Tibial nerve (tissue), 4 donors: ENCODE results near the gene CTRB1. TPM values are rescaled to one million over a fixed set of nuclear protein-coding genes. Genes with fewer than 3 reads are reported as not detected.

Experiments
- DNase-seq, 2 donors: peaks; one replicate each; pipeline ENCODE4 v3.0.0-alpha.2; 2019; ENCODE audit warnings: low spot score in 2 of 2
- H3K27ac ChIP-seq, 4 donors: fragments of 200-600 bp; sonication (generic) in 3 of 4; one replicate each; pipeline ENCODE4 v1.5.1; 2017 to 2019; ENCODE audit warnings: mild to moderate bottlenecking in 1 of 4
- H3K27me3 ChIP-seq, 2 donors: fragments of 200-600 bp; sonication (generic) in 1 of 2; one replicate each; pipeline versions ENCODE4 v1.5.1 to v1.6.0; 2017 to 2019
- H3K36me3 ChIP-seq, 3 donors: fragments of 200-600 bp; sonication (generic); one replicate each; pipeline ENCODE4 v1.5.1; 2018 to 2019
- H3K4me1 ChIP-seq, 4 donors: fragments of 200-600 bp; sonication (generic) in 3 of 4; one replicate each; pipeline ENCODE4 v1.5.1; 2017 to 2019
- H3K4me3 ChIP-seq, 4 donors: fragments of 200-600 bp; sonication (generic) in 3 of 4; one replicate each; pipeline ENCODE4 v1.5.1; 2017 to 2019; ENCODE audit warnings: mild to moderate bottlenecking in 1 of 4, moderate library complexity in 1 of 4
- H3K9me3 ChIP-seq, 4 donors: fragments of 200-600 bp; sonication (generic) in 3 of 4; one replicate each; pipeline ENCODE4 v1.5.1; 2017 to 2019
- CTCF ChIP-seq, 5 experiments: fragments of 200-600 bp in 3 of 5; fragments of 450-650 bp in 2 of 5; sonication (generic) in 3 of 5; IDR thresholded peaks; one replicate each; pipeline ENCODE4 v1.5.1; 2016 to 2019; ENCODE audit warnings: antibody characterized with exemption in 5 of 5, mild to moderate bottlenecking in 3 of 5, moderate library complexity in 2 of 5
- EP300 ChIP-seq, 2 donors: sonication (generic); formaldehyde crosslinking; IDR thresholded peaks; one replicate each; pipeline ENCODE4 v1.6.1; 2017; ENCODE audit warnings: antibody characterized with exemption in 2 of 2, mild to moderate bottlenecking in 1 of 2
- POLR2A ChIP-seq, 2 donors: fragments of 450-650 bp; IDR thresholded peaks; one replicate each; pipeline ENCODE4 v1.6.1; 2017; ENCODE audit warnings: antibody characterized with exemption in 2 of 2, mild to moderate bottlenecking in 2 of 2, moderate library complexity in 2 of 2
- WGBS, 2 donors: methylation state at CpG; one replicate each; pipeline ENCODE4 v1.1.5; 2018; 5-methylcytosine and 5-hydroxymethylcytosine counted together
- total RNA-seq, 4 donors: library from RNA; depleted of rRNA; stranded (reverse); fragments of >200 nt; gene quantifications; one replicate each; pipeline ENCODE4 v1.1.0, GENCODE V29; 2016

The CTRB1 gene
- total RNA-seq, 4 donors from 2014 or later: 0.59 to 24.3 (median 1.2) TPM

GRCh38 chr16:75193265-75193650 lies 25.5 kb upstream of the CTRB1 start:
- 88 to 90% methylated on average over 4 of the region's 4 CpGs for WGBS, 2 donors

GRCh38 chr16:75193730-75194444 lies 24.9 kb upstream of the CTRB1 start:
- no peak overlapping the region for H3K27ac ChIP-seq
- H3K4me3 ChIP-seq: no peak overlapping the region
- H3K36me3 ChIP-seq: no peaks in the 10 kb centered on the region
- no peak for DNase-seq
- TF ChIP-seq CTCF (IDR thresholded peaks at IDR 0.05): no peak
- TF ChIP-seq POLR2A (IDR thresholded peaks at IDR 0.05): no peak
- TF ChIP-seq EP300 (IDR thresholded peaks at IDR 0.05): no peak
- peaks cover 0 to 29% of the 10 kb centered on the region in 2 donors for H3K27me3 ChIP-seq
- no peaks in the 10 kb centered on the region for H3K9me3 ChIP-seq
- 65 to 72% methylated on average over 10 of the region's 10 CpGs for WGBS, 2 donors
- H3K4me1 ChIP-seq: peaks cover 0 to 6% (median 0%) of the 10 kb centered on the region in 4 donors

More at GRCh38 chr16:75193265-75193650, 25.5 kb upstream of the CTRB1 start:
- DNase-seq: no peak
- no peak overlapping the region for H3K27ac ChIP-seq
- no peak overlapping the region for H3K4me3 ChIP-seq
- peaks cover 0 to 4% (median 0%) of the 10 kb centered on the region in 4 donors for H3K4me1 ChIP-seq
- TF ChIP-seq CTCF (IDR thresholded peaks at IDR 0.05) (no peak), POLR2A (IDR thresholded peaks at IDR 0.05) (no peak), EP300 (IDR thresholded peaks at IDR 0.05) (no peak)
- H3K27me3 ChIP-seq: peaks cover 0 to 26% of the 10 kb centered on the region in 2 donors
- no peaks in the 10 kb centered on the region for H3K36me3 ChIP-seq
- no peaks in the 10 kb centered on the region for H3K9me3 ChIP-seq

GRCh38 chr16:75195811-75196790 lies 22.7 kb upstream of the CTRB1 start:
- no peak for TF ChIP-seq EP300 (IDR thresholded peaks at IDR 0.05)
- no peak for DNase-seq
- Histone ChIP-seq H3K36me3 (no peaks in the 10 kb centered on the region), H3K4me1 (peaks cover 0 to 12% (median 0%) of the 10 kb centered on the region in 4 donors), H3K9me3 (no peaks in the 10 kb centered on the region), H3K27ac (no peak overlapping the region), H3K4me3 (no peak overlapping the region), H3K27me3 (peaks cover 0 to 34% of the 10 kb centered on the region in 2 donors)
- 72 to 79% methylated on average over 21 to 24 of the region's 24 CpGs for WGBS, 2 donors

GRCh38 chr16:75196836-75197235 lies 22.0 kb upstream of the CTRB1 start:
- no peak for TF ChIP-seq POLR2A (IDR thresholded peaks at IDR 0.05)
- TF ChIP-seq CTCF (IDR thresholded peaks at IDR 0.05): no peak
- TF ChIP-seq EP300 (IDR thresholded peaks at IDR 0.05): no peak
- Histone ChIP-seq H3K27me3 (peaks cover 0 to 34% of the 10 kb centered on the region in 2 donors), H3K9me3 (no peaks in the 10 kb centered on the region), H3K27ac (no peak overlapping the region), H3K4me1 (peaks cover 0 to 12% (median 0%) of the 10 kb centered on the region in 4 donors), H3K36me3 (no peaks in the 10 kb centered on the region), H3K4me3 (no peak overlapping the region)
- WGBS, 2 donors: 67 to 76% methylated on average over 8 of the region's 9 CpGs
- DNase-seq: no peak

GRCh38 chr16:75197522-75198134 lies 21.2 kb upstream of the CTRB1 start:
- WGBS, 2 donors: 56 to 65% methylated on average over 14 of the region's 14 CpGs

More at GRCh38 chr16:75197522-75198134, 21.2 kb upstream of the CTRB1 start:
- DNase-seq: no peak
- TF ChIP-seq EP300 (IDR thresholded peaks at IDR 0.05): no peak
- H3K27ac ChIP-seq: no peak overlapping the region
- no peaks in the 10 kb centered on the region for H3K9me3 ChIP-seq
- peaks cover 0 to 12% (median 0%) of the 10 kb centered on the region in 4 donors for H3K4me1 ChIP-seq
- no peaks in the 10 kb centered on the region for H3K36me3 ChIP-seq
- peaks cover 0 to 34% of the 10 kb centered on the region in 2 donors for H3K27me3 ChIP-seq
- no peak overlapping the region for H3K4me3 ChIP-seq
